ENCODE measurements around the gene PSTPIP1.

PSTPIP1 gene

GRCh38 chr15:77046704-77047412, 51.9 kb downstream of the PSTPIP1 start:
- no peak for DNase-seq

DNA sequence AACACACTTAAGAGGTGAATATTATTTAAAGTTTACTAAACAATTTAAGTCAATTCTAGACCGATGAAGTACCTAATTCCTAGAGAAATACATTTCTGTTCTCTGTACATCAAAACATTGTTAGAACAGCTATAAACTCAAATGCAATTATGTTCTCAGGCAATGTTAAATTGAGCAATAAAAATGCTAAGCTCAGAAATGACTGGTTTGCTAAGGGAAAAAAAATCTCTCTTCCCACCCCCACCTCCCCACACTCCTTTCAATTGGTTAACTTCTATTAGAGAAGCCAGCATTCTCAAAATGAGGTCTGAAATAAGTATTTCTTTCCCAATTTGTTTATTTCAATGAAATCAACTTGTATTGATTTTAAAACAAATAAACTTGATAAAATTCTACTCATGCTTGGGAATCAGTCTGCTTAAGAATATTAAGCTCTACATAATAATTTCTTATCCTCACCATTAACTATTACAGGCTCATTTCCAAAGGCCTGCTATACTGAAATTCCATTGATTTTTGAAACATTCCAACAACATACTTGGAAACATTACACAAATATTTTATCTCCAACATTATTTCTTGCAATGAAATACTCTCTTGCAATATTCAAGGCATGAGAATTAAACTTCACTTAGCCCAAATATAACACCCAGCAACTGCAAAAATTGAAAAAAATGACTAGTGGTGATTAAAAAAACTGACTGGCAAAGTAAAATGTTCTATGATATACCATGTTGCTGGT, 53.4 kb downstream of the PSTPIP1 start:
- DNase-seq: no peak

DNA sequence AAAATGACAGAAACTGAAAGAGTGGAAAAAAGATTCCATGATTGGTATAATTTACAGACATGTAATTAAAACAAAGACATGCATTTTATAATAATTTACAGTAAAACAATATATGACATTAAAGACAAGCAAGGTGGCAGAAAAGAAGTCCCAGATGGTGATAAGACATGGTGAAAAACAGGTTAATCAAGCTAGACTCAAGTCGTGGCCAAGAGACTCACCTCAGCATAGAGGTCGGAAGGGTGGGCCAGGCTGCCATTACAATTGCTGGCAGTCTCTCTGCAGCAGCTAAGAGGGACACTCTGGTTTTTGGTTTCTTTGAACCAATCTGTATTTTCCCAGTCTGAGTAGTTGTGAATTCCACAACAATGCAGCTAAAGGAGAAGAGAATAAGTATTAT, 57.6 kb downstream of the PSTPIP1 start:
- no peak for DNase-seq

- DNase-seq: peak in 1 of 2 donors; percentile 48
Measured at GRCh38 chr15:77053709-77054108, 58.8 kb downstream of the PSTPIP1 start.

GRCh38 chr15:77057072-77057471, 62.1 kb downstream of the PSTPIP1 start:
- DNase-seq: no peak

GRCh38 chr15:77057685-77058084, 62.8 kb downstream of the PSTPIP1 start:
- no peak for DNase-seq

- DNase-seq: no peak
Measured at GRCh38 chr15:77058468-77058867, 63.5 kb downstream of the PSTPIP1 start.

DNA sequence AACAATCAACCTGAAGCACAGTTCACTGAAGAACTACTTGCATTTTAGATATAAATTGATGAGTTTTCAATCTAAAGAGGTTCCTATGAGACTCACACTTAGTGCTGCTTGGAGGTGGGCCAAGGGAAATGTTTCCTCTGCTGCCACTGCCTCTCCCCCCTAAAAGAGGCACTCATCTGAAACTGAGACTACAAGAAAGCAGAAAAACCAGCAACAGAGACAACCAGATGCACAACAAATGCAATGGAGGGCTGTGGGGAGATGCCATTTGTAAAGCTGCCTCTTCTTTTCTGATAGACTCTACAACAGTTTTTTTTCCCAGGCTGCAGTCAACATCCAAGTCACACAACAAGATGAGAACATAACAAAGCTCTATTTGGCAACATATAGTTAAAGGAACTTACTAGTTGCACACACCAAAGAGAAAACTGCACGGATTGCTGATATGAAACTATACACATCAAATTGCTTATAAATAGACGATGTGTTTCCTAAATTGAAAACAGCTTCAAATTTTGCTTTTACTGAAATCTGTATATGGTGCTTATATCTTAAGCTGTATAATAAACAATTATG, 64.9 kb downstream of the PSTPIP1 start:
- DNase-seq: peak; percentile 59 to 74

- DNase-seq: peak in 1 of 2 donors; percentile 15
Measured at GRCh38 chr15:77060546-77060945, 65.6 kb downstream of the PSTPIP1 start.

DNA sequence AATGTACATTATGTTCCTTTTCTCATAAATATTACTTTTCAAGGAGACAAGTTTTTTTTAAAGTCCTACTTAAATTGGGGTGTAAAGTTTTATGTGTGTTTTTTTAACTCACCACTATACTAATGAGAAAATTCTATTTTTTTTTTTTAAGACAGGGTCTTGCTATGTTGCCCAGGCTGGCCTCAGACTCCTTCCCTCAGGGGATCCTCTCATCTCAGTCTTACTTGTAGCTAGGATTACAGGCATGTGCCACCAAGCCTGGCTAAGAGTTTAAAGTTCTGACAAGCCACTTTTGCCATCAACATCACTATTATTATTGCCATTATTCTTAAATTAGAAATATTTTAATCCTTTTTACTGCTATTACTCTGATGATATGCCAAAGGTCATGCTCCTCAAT, 68.3 kb downstream of the PSTPIP1 start:
- DNase-seq: no peak

GRCh38 chr15:77064063-77064462, 69.1 kb downstream of the PSTPIP1 start:
- peak; percentile 43 to 51 for DNase-seq

DNA sequence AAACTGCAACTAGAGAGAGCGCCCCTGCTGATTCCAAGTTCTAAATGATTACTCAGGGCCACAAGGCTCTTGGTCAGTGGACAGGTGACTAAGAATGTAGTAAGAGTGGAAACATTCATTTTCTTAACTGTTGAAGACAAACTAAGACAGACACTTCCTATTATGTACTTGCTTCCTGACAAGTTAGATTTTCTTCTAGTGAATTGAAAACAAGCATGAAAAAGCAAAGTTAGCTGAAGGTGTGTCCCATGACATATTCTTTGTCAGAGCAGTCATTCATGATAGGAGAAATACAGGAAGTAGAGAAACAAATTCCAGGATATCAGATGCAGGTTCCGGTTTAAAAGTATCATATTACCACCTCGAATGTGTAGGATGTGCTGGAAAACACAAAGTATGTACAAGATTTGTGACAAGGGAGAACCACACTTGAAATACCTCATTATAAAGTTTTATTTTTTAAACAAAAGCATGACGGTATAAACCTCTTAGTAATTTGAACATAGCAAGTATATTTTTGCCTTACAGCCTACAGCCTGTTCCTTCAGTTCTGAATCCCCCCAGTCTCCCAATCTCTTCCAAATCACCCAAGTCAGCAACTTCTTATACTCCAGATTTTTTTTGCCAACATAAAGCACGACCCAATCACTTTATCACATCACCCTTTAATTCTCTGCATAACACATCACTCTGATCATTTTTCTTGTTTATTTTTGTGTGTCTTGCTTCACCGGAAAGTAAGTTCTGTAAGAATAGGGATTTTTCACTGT, 69.8 kb downstream of the PSTPIP1 start:
- DNase-seq: peak; percentile 84 to 96

DNA sequence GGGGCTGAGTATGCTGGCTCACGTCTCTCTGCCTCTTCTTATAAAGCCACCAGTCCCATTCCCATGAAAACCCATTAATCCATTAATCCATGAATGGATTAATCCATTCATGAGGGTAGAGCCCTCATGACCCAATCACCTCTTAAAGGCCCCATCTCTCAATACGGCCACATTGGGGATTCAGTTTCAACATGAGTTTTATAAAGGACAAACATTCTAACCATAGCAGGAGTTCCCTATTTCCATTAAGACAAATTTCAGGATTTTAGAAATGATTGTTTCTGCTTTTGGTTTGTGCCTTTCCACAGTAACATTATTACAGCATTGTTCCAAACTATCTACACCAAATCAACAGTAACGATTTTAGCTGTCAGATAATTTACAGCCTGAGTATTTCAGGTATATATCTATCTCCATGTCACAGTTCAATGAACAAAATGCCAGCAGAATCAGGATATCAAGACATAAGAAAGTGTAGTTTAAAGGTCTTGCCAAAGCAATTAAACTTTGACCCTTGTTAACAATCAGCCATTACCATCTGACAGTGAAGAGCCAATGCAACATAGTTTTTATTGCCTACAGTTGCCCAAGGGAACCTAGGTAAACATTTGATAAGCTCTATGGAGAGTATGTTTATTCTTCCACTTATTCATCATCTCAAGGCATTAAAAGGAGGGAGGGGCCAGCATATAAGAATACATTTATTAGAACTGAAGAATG, 72.2 kb downstream of the PSTPIP1 start:
- peak; percentile 57 to 71 for DNase-seq

GRCh38 chr15:77067691-77068367, 72.9 kb downstream of the PSTPIP1 start:
- peak; percentile 55 to 74 for DNase-seq

DNA sequence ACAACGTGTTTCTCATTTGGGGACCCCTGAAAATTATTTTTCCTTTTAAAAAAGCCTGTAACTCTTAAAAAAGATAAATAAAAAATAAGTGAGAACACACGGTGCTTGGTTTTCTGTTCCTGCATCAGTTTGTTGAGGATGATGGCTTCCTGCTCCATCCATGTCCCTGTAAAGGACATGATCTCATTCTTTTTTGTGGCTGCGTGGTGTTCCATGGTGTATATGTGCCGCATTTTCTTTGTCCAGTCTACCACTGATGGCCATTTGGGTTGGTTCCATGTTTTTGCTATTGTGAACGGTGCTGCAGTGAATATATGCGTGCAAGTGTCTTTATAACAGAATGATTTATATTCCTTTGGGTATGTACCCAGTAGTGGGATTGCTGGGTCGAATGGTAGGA, 73.7 kb downstream of the PSTPIP1 start:
- no peak for DNase-seq

DNA sequence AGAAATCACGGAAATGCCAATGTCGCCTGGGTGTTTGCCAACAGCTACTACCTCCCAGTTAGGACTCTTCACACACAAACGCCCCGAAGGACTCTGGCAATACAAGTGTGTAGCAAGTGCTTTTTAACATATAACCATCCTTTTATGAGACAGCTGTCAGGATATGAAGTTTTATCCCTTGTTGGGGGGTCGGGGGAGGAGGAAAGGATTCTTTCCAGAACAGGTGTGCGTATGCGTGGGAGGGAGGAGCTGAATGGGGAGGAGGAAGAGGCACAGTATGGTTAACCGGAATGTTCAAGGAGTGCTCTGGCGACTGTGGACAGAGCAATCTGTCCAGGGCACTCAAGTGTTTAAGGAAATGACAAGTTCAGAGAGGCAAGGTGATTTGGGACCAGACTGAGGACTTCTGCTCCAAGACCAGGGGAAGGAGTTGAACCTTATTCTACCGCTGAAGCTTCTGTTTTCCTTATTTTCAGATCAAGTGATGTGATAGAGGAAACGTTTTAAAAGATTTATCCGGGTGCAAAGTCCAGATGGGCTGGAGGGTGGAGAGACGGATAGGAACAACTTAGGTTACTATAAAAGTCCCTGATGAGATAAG, 74.7 kb downstream of the PSTPIP1 start:
- DNase-seq: peak in 1 of 2 donors; percentile 27

DNA sequence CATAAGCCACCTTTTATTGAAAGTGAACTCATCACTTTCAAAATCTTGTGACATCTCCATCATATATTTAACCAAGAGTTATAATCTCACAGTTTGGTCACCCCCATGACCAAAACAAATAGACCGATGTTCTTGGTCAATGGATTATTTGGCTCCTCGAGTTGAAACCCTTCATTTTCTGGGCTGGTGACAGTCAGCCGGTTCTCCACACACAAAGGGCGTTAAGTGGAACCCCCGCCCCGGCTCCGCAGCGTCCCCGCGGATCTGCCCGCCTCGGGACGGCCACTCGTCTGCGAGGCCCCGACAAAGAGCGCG, 75.2 kb downstream of the PSTPIP1 start:
- DNase-seq: no peak

- peak; percentile 87 to 91 for DNase-seq
Measured at GRCh38 chr15:77070495-77071304, 75.8 kb downstream of the PSTPIP1 start, which contains the start of gene TSPAN3. TSS of gene TSPAN3 (minus strand) at chr15:77071109. CDS start at chr15:77070954, 155 bp downstream.

DNA sequence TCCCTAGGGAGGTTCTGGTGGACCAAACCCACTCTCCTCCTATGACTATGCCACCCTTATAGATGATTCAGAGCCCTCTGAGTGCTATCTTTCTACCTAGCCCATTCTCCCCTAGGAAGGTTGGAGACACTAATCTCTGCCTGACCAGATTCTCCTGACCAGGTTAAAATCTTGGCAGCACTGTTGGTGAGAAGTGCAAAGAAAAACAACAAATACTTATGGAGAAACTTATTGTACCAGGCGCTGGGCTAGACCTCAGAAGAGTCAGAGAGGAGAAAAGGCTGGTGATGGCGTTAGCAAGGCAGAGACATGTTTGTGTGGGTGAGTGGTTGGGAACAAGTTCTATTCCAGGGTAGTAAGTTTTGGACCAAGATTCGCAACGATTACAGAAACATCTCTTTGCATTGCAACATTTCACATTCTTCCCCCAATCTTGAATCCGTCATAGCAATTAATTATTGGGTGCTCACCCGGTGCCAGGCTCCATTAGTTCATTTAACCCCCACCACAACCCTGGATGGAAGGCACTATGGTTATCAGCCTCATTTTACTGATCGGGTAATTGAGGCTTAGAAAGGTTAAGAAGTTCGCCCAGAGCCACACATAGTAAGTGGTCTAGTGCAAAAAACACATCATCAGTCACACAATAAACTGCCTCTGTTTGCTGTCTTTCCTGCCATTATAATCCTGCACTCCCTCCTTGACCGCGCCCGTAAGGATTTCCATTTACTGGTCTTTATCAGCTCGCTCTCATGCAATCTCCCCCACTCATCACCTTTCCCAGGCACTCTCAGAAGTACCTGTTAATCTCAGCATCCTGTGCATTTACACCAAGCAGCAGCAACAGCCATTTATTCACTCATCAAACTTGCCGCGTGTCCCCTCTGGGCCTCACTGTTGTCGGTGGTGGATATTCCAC, 76.6 kb downstream of the PSTPIP1 start:
- no peak for DNase-seq

DNA sequence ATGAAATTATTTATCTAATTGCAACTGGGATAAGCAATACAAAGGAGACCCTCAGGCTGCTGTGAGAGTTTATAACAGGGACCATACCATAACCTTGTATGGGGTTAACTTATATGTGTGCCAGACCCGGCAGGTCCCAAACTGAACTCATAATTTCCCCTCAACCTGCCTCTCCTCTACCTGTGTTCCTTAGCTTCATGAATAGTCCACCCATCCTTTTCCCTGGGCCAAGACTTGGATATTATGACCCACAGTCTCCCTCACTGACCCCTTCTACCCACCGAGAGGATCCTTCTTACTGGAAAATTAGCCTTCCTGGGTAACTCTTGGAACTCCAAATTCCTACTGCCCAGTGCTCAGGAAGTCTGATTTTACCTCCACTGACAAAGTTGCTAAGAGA, 79.4 kb downstream of the PSTPIP1 start:
- no peak for DNase-seq

Measured in inflammatory macrophage treated with lipopolysaccharide for 1 hour (primary cell).